ENCODE measurements around the gene COL6A3.

- TF ChIP-seq POLR2A (IDR thresholded peaks at IDR 0.05) (no peak), CTCF (IDR thresholded peaks at IDR 0.05) (no peak)
These were observed 782 bp downstream of the COL6A3 start for GRCh38 chr2:237412988-237413776.
